ENCODE data around the gene JRKL. TPM values are rescaled to one million over a fixed set of nuclear protein-coding genes. Genes with fewer than 3 reads are reported as not detected.
"Not testable (repeated sequence)": the region's sequence is repeated elsewhere in the genome, so short reads cannot be mapped to it uniquely, and the experiment has no call there.

JRKL gene
- total and polyA plus RNA-seq, 9 donors, result 6.8 to 17.5 (median 12.7) TPM

GRCh38 chr11:96430668-96431067, 40.9 kb downstream of the JRKL start:
- no peaks in the 10 kb centered on the region for H3K36me3 ChIP-seq (ENCODE audit: control insufficient read depth, insufficient read depth, low read length)
- no peak overlapping the region for H3K27ac ChIP-seq (ENCODE audit: low read length)
- WGBS (ENCODE audit: insufficient coverage), result no CpG with 5 or more reads among the region's 3 CpGs
- no peaks in the 10 kb centered on the region for H3K27me3 ChIP-seq (ENCODE audit: control insufficient read depth, insufficient read depth, low read length)
- H3K4me1 ChIP-seq (ENCODE audit: control insufficient read depth, insufficient read depth, low read length), result no peaks in the 10 kb centered on the region
- no peak overlapping the region for H3K4me3 ChIP-seq (ENCODE audit: low read length)
- no peak for DNase-seq
- no peaks in the 10 kb centered on the region for H3K9me3 ChIP-seq (replicated peaks; ENCODE audit: control insufficient read depth, low read depth, low read length)

DNA sequence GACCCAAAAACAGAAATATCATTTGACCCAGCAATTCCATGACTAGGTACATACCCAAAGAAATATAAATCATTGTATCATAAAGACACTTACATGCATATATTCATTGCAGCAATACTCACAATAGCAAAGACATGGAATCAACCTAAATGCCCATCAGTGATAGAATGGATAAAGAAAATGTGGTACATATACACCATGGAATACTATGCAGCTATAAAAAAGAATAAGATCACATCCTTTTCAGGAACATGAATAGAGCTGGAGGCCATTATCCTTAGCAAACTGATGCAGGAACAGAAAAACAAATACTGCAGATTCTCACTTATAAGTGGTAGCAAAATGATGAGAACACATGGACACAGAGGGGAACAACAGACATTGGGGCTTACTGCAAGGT, 42.8 kb downstream of the JRKL start:
- DNase-seq; H3K4me1 ChIP-seq (ENCODE audit: control insufficient read depth, insufficient read depth, low read length); H3K27ac ChIP-seq (ENCODE audit: low read length); H3K4me3 ChIP-seq (ENCODE audit: low read length); H3K27me3 ChIP-seq (ENCODE audit: control insufficient read depth, insufficient read depth, low read length); H3K9me3 ChIP-seq (replicated peaks; ENCODE audit: control insufficient read depth, low read depth, low read length); H3K36me3 ChIP-seq (ENCODE audit: control insufficient read depth, insufficient read depth, low read length): not testable (repeated sequence)

Other genes with a start within 250 kb of the JRKL start
- gene MAML2, start 46.8 kb upstream of the JRKL start, total RNA-seq, result 5.7 TPM
- gene MAML2, start 46.8 kb upstream of the JRKL start, polyA plus RNA-seq (ENCODE audit: insufficient read depth in 1 of 8, insufficient read length in 8 of 8, low replicate concordance in 1 of 8), result 1 to 10 TPM; 4.0 to 7.8 (median 5.7) TPM
- 16.3 TPM for gene CCDC82, start 101 bp upstream of the JRKL start, total RNA-seq
- 10 to 100 TPM; 24.0 to 35.2 (median 29.2) TPM for gene CCDC82, start 101 bp upstream of the JRKL start, polyA plus RNA-seq (ENCODE audit: insufficient read depth in 1 of 8, insufficient read length in 8 of 8, low replicate concordance in 1 of 8)